Activated gamma-delta T cell treated with anti-CD3 and anti-CD28 coated beads, Interleukin-2, amount 50 U/mL, for 16 hours (primary cell): ENCODE data around the gene RUFY3.
A peak's percentile ranks its signal among the peaks of the same experiment; 100 is the strongest.
"Not testable (repeated sequence)": the region's sequence is repeated elsewhere in the genome, so short reads cannot be mapped to it uniquely, and the experiment has no call there.

Experiments used
- DNase-seq: peaks from one replicate; pipeline ENCODE4 v3.0.0-alpha.2; 2020; ENCODE audit warnings: low read depth

RUFY3 gene

GRCh38 chr4:70706044-70706461 lies 15.7 kb upstream of the RUFY3 start:
- DNase-seq = no peak

DNA sequence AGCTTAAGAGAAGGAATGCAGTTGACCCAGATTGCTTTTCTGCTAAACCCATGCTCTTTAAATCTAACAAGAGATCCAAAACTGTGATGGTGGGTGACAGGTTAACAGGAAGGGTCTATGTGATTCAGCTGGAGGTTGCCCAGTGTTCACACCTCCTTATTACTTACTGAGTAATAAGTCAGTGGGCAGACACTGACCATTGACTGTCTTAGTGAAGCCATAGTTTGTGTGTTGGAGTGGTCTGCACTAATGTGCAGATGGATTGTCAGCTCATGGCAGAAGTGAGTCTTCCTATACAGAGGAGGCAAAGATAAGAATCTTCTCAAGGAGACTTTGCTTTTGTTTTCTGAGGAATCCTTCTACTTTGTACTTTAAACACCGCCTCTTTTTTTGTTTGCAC lies 15.2 kb upstream of the RUFY3 start:
- no peak for DNase-seq

DNA sequence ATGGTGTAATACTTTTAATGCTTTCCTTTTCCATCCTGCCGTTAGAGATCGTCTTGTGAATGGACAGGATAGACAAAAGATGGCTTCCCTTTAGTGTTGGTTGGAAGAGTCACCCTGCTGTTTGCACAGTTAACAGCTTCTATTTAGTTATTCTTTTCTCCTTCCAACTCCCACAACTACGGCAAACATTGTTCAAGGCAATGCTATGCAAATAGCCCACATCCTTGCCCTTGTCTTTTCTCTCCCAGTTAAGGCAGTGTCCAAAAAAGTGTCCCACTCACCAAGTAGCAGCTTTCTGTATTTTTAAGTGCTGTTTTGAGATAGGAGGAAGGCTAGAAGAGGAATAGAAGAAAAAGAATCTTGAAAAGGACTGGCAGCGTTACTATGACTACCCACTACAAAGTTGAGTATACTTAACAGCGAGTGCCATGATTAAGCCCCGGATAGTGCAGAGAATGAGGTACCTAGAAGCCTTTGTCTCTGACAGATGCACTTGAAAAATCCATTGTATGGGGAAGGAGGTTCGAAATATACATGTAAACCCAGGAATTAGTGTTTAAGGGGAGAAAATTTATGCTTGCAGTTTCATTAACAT lies 12.1 kb upstream of the RUFY3 start:
- no peak for DNase-seq

DNA sequence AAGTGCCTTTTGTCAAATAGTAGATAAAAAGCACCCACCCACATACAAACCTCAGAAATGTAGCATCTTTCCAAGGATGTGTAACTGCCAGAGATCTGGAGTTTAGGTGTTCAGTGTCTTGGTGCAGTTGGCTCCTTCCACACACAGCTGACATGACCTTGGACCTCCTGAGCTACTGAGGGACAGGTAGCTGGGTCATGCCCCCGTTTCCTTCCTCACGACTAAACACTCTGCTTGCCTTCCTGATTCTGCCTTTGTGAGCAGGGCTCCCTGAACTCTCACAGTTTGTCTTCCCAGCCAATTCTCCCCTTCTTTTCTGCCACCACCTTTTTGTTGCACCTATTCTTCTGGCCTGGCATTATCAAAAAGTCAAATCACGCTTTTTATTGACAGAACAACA lies 10.2 kb upstream of the RUFY3 start:
- no peak for DNase-seq

DNA sequence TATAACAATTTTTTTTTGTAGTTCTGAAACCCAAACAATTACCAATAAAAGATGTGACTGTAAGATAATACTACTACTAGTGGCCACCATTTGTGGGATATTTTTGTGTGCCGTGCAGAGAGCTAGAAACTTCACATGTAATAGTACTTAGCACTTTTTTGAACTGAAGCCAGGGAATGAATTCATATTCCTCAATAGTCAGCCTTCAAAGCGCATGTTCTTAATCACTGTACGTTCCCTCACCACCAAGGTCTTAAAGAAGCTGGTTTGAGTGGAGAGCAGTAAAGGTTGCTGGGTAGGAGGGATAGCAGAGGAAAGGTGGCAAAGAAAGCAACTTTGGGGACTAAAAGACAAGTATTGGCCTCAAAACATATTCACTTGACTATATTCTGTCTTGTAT lies 9.6 kb upstream of the RUFY3 start:
- DNase-seq = no peak

GRCh38 chr4:70712604-70713452 lies 8.9 kb upstream of the RUFY3 start:
- no peak for DNase-seq

GRCh38 chr4:70713453-70714078 lies 8.2 kb upstream of the RUFY3 start:
- no peak for DNase-seq

DNA sequence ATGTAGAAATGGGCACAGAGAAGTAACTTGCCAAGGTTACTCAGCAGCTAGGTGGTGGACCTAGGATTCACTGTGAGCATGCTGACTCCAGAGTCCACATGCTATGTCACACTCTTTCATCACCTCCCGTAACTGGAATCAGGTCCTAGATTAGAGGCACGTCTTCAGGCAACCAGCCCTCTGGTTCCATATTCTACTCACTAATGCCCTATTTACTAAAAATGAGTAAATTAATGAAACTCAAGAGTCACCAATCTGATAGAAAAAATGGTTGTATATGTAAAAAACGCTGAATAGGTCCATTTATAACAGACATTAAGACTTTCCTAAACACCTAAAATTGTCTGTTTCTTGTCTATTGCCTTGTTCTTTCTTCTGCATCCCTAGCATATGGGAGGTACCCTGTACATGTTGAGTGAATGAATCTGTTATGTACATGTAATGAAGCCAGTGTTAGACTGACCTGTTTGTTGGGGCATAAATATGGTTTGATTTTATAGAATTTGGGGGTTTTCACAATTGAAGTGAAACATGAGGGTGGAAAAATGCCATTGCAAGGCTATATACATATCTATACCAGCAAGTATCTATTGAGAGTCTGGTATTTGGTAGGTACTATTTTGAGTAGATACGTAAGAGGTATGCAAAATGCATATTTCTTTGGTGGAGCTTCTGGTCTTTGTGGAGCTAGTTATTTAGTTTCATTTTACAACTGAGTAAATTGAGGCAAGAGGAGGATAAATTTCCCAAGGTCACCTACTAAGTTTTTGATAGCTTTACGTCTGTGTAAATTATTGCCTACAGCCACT lies 7.5 kb upstream of the RUFY3 start:
- DNase-seq = no peak

DNA sequence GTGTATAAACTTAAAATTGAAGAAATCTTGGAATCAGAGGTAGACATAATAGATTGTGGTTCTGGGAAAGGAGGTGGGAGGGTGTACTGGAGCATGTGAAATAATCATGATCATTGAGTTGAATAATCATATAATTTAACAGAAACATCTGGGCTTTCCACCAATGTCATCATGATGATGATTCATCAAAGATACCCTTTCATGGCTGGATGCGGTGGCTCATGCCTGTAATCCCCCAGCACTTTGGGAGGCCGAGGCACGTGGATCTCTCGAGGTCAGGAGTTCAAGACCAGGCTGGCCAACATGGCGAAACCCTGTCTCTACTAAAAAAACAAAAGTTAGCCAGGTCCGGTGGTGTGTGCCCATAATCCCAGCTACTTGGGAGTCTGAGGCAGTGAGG lies 6.7 kb upstream of the RUFY3 start:
- no peak for DNase-seq

DNA sequence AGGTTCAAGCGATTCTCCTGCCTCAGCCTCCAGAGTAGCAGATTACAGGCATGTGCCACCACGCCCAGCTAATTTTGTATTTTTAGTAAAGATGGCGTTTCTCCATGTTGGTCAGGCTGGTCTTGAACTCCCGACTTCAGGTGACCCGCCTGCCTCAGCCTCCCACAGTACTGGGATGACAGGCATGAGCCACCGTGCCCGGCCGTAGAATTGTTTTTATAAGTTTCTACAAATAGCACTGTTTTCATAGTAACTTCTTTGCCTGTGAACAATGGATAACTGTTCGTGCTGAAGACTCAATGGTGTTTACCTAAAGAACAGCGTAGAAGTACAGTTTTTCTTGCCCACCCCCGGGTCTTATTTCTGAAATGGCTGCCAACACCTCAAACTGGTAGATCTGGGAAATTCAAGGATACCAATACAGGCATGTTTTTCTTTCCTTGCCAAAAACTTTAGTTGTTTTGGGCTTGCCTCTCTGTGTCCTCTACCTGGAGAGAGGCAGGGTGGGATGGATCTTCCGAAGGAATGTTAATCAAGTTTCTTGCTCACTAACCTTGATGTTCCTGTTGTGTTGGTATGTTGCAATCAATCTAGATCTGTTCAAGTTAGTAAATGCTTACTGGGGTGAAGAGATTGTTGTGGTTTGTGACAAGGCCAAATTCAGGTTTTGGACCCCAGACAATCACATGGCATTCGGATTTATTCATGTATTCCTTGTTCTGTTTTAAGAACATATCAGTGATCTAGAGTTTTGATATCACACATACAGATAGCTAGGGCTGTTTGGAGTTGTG lies 2.8 kb upstream of the RUFY3 start:
- DNase-seq = no peak

DNA sequence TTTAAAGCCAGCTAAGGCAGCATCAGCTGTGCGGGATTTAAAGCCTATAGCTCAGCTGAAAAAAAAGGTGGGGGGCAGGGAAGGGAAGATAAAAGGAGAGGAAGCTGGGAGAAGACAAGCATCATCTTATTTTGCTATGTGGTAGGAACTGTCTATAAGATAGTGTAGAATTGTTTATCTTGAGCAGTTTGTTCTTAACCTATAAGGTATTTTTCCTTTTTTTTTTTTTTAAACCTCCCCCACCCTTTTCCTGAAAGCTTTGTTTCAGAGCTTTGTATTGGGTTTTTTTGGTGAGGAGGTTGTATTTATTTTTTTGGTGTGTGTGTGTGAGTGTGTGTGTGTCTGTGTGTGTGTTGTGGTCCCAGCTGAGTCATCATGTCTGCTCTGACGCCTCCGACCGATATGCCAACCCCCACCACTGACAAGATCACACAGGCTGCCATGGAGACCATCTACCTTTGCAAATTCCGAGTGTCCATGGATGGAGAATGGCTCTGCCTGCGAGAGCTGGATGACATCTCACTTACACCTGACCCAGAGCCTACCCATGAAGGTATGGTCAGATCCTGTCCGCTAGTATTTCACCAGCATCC lies 531 bp downstream of the RUFY3 start:
- DNase-seq = peak; percentile 32

DNA sequence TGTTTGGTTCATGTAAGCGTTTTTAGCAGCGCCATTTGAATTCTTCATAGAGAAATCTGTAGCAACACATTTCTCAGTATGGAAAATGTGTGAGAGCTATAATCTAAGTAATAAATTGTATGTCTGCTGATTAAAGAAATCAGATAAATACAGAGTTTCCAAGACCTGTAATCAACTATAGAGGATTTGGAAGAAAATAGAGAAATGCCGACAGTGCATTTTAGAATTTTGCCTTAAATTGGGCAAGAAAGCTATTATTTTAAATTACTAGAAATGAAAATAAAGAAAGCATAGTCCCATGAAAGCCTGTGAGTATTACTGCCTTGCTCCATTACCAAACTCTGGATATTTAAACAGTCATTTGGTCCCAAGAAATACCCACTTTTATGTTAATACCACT lies 2.7 kb downstream of the RUFY3 start:
- no peak for DNase-seq

GRCh38 chr4:70725633-70726032 lies 3.9 kb downstream of the RUFY3 start:
- DNase-seq = no peak

DNA sequence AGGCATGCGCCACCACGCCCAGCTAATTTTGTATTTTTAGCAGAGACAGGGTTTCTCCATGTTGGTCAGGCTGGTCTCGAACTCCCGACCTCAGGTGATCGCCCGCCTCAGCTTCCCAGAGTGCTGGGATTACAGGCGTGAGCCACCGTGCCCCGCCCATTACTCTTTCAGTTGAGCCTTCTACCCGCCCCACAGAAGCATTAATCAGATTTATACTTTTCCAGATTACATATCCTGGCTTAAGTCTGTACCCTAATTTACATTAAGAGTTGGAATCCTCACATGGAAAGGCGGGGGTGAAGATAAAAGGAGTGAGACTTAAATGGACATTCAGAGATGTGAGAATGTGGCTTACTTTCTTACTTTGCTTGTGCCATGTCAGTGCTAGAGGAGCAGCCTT lies 4.8 kb downstream of the RUFY3 start:
- not testable (repeated sequence) for DNase-seq

DNA sequence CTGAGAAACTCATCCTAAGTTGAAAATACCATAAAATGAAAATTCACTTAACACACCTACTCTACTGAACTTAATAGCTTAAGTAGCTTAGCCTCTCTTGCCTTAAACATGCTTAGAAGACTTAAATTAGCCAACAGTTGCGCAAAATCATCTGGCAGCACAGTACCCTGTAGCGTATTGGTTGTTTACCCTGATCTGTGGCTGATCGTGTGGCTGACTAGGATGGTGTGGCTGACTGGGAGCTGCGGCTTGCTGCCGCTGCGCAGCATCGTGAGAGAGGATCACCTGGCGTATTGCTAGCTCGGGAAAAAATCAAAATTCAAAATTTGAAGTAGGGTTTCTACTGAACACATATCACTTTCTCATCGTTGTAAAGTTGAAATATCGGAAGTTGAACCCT lies 6.3 kb downstream of the RUFY3 start:
- no peak for DNase-seq

GRCh38 chr4:70732878-70733277 lies 11.1 kb downstream of the RUFY3 start:
- not testable (repeated sequence) for DNase-seq

DNA sequence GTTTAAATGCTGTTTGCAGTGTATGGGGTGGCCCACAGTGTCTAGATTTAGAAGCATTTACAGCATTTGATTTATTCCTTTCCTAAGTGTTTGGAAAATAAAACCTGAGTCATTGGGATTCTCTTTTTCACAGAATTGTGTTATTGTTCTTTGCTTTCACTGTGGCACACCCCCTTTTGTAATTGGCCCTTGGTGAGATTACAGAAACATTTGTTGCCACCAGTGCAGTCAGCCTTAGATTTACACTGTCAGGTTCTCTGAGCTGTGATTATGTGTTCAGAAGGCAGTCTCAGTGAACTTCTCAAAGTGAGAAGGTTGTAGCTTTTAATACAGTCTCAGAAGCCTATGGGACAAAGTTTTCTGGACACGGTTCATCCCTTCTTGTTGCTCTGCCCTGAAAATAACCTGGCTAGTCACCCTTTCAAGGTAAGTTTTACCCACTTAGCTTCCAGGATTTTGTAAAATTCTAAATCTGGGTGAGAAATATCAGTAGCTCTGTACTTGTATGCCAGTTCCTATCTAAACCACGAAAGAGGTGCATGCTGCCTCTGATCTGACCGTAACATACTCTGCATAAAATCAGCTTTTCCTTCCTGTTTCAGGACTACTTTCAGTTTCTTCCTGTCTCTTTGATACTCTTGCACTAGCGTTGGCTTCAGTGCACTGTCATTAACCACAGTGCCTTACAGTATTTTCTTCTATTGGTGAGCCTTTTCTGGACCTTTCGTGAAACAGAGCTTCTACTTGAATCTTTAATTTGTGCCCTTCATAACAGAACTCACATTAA lies 12.6 kb downstream of the RUFY3 start:
- peak; percentile 23 for DNase-seq

GRCh38 chr4:70734971-70735370 lies 13.2 kb downstream of the RUFY3 start:
- DNase-seq = no peak

DNA sequence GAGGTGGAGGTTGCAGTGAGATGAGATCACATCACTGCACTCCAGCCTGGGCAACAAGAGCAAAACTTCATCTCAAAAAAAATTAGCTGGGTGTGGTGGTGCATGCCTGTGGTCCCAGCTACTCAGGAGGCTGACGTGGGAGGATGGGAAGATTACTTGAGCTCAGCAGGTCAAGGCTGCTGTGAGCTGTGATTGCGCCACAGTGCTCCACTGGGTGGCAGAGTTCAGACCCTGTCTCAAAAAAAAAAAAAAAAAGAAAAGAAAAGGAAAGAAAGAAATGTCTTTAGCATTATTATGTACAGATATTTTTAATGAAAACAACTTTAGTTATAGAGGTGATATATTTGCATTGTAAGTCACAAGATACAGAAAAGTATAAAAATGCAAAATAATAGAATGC lies 14.2 kb downstream of the RUFY3 start:
- not testable (repeated sequence) for DNase-seq

DNA sequence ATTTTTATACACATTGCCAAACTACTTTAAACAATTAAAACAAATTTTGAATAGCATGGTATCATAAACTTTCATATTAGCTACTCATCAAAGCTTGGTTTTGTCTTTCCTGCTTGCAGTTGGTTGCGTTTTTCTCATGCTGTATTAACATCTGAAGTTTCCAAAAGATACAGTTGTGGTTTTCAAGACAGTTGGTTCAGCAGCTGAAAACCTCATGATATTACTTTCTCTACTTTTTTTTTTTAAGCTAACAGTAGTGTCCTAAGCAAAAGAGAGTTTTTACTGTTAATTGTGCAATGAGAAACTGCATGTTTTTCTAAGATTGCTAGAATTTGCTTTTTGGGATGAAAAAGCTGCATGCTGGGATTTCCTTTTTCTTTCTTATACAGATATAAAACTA lies 15.2 kb downstream of the RUFY3 start:
- no peak for DNase-seq
